HL-60 (cell line): ENCODE measurements around the gene LRRC51.

ENCODE experiments used
- DNase-seq, 2 experiments: peaks; one replicate each; pipeline ENCODE4 v3.0.0-alpha.2; 2010 to 2020; ENCODE audit warnings: low read depth in 1 of 2, low spot score in 1 of 2
- H3K27ac ChIP-seq: fragments of 250-450 bp; sonication (Bioruptor Pico); replicated peaks from 2 replicates; pipeline ENCODE4 v1.5.1; 2020; ENCODE audit warnings: mild to moderate bottlenecking, moderate library complexity
- H3K27me3 ChIP-seq: fragments of 250-450 bp; sonication (Bioruptor Pico); 2 replicates; pipeline ENCODE4 v1.5.1; 2021; ENCODE audit warnings: mild to moderate bottlenecking, moderate library complexity; ENCODE audit not compliant: insufficient read depth, poor library complexity, severe bottlenecking
- H3K4me3 ChIP-seq: replicated peaks from 2 replicates; pipeline ENCODE4 v1.5.1; 2011; ENCODE audit warnings: mild to moderate bottlenecking, control low read depth, low read length; ENCODE audit not compliant: insufficient read depth
- GABPA ChIP-seq: IDR thresholded peaks from 2 replicates; pipeline ENCODE4 v1.6.1; 2012; ENCODE audit warnings: low read depth
- POLR2AphosphoS5 ChIP-seq: IDR thresholded peaks from 2 replicates; pipeline ENCODE4 v1.6.1; 2012; ENCODE audit warnings: low read depth
- SPI1 ChIP-seq: IDR thresholded peaks from 2 replicates; pipeline ENCODE4 v1.6.1; 2012; ENCODE audit warnings: low read depth, mild to moderate bottlenecking, borderline replicate concordance
- TF ChIP-seq, protein P1 (sequence below): IDR thresholded peaks from one replicate; pipeline ENCODE4 v1.5.1; 2011; ENCODE audit warnings: low read length, control low read depth, inconsistent platforms; ENCODE audit not compliant: insufficient read depth
- TF ChIP-seq, protein P2 (sequence below): IDR thresholded peaks from 2 replicates; pipeline ENCODE4 v1.6.1; 2012; ENCODE audit warnings: low read depth; ENCODE audit not compliant: insufficient replicate concordance

LRRC51 gene

DNA sequence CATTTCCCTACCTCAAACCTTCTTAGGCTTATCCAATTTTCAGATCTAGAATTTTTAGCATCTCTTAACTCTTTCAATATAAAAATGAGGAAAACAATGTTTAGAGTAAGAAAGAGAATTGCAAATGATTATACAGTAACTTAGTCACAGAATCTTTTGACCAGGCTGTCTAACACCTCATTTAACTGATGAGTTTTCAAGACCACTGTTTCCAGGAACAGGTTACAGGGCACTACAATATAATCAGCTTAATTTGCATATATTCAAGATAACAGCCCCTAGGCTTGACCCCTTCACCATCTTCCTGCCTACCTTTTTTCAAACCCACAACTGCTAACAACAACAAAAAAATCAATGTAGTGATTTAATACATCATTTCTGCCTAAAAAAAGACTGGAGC is 13.0 kb upstream of the LRRC51 start:
- DNase-seq: no peak
- Histone ChIP-seq H3K4me3 (no peak overlapping the region), H3K27me3 (no peaks in the 10 kb centered on the region), H3K27ac (no peak overlapping the region)
- TF ChIP-seq, protein P1, sequence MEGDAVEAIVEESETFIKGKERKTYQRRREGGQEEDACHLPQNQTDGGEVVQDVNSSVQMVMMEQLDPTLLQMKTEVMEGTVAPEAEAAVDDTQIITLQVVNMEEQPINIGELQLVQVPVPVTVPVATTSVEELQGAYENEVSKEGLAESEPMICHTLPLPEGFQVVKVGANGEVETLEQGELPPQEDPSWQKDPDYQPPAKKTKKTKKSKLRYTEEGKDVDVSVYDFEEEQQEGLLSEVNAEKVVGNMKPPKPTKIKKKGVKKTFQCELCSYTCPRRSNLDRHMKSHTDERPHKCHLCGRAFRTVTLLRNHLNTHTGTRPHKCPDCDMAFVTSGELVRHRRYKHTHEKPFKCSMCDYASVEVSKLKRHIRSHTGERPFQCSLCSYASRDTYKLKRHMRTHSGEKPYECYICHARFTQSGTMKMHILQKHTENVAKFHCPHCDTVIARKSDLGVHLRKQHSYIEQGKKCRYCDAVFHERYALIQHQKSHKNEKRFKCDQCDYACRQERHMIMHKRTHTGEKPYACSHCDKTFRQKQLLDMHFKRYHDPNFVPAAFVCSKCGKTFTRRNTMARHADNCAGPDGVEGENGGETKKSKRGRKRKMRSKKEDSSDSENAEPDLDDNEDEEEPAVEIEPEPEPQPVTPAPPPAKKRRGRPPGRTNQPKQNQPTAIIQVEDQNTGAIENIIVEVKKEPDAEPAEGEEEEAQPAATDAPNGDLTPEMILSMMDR: no peak
- TF ChIP-seq POLR2AphosphoS5 (no peak), SPI1 (no peak), GABPA (no peak)
- TF ChIP-seq, protein P2, sequence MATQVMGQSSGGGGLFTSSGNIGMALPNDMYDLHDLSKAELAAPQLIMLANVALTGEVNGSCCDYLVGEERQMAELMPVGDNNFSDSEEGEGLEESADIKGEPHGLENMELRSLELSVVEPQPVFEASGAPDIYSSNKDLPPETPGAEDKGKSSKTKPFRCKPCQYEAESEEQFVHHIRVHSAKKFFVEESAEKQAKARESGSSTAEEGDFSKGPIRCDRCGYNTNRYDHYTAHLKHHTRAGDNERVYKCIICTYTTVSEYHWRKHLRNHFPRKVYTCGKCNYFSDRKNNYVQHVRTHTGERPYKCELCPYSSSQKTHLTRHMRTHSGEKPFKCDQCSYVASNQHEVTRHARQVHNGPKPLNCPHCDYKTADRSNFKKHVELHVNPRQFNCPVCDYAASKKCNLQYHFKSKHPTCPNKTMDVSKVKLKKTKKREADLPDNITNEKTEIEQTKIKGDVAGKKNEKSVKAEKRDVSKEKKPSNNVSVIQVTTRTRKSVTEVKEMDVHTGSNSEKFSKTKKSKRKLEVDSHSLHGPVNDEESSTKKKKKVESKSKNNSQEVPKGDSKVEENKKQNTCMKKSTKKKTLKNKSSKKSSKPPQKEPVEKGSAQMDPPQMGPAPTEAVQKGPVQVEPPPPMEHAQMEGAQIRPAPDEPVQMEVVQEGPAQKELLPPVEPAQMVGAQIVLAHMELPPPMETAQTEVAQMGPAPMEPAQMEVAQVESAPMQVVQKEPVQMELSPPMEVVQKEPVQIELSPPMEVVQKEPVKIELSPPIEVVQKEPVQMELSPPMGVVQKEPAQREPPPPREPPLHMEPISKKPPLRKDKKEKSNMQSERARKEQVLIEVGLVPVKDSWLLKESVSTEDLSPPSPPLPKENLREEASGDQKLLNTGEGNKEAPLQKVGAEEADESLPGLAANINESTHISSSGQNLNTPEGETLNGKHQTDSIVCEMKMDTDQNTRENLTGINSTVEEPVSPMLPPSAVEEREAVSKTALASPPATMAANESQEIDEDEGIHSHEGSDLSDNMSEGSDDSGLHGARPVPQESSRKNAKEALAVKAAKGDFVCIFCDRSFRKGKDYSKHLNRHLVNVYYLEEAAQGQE: no peak

DNA sequence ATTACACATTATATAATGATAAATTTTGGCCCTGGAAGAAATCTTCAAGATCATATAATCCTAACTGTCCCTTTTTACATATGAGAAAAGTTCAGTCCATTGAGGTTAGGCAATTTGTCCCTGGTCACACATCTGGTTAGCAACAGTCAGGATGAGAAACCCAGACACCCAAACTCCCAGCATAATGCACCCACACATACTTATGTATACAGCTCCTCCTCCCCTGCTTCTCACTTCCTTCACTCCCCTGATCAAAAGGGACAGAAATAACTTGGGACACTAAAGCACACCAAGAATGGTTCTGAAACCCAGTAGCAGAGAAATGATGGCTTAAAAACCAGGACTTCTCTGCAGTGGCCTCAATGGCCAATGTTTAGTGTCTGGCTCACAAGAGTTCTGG is 11.4 kb upstream of the LRRC51 start:
- DNase-seq: no peak
- Histone ChIP-seq H3K27me3 (no peaks in the 10 kb centered on the region), H3K4me3 (no peak overlapping the region), H3K27ac (peak overlapping the region; percentile 54)
- TF ChIP-seq POLR2AphosphoS5 (no peak), SPI1 (no peak), GABPA (no peak)
- TF ChIP-seq, protein P2: no peak
- TF ChIP-seq, protein P1: no peak

DNA sequence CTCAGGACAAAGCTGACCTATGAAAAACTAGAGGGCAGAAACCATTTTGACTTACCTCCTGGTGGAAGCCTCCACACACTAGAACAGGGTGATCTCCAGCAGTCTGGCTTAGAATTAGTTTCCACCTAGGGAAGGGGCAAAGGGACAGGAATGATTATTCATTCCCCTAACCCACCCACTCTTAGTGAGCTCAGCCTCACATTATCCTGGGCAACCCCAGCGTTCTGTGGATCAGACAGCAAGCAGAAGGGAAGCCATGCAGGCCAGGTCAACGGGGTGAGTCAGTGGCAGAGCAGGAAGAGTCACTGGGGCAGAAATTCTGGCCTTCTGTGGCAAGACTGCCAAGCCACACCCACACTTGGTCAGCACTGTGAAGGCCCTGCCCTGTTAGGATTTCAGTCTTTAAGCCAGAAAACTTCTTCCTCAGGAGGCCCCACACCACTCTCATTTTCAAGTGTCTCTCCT is 10.8 kb upstream of the LRRC51 start:
- H3K27me3 ChIP-seq: no peaks in the 10 kb centered on the region
- no peak for TF ChIP-seq SPI1
- TF ChIP-seq, protein P2: no peak
- TF ChIP-seq GABPA: no peak
- 0 out of 2 replicates have a peak, but pooled peaks have one; percentile 19 for TF ChIP-seq POLR2AphosphoS5
- TF ChIP-seq, protein P1: no peak
- H3K27ac ChIP-seq: peak overlapping the region; percentile 54
- no peak overlapping the region for H3K4me3 ChIP-seq
- peak; percentile 60 to 75 for DNase-seq
